Effector CD4-positive, alpha-beta T cell (primary cell): Measurements from ENCODE around the gene IPO9.
"Not testable (repeated sequence)": the region's sequence is repeated elsewhere in the genome, so short reads cannot be mapped to it uniquely, and the experiment has no call there.

Experiments used
- DNase-seq: peaks from one replicate; pipeline ENCODE4 v3.0.0-alpha.2; 2020

IPO9 gene

GRCh38 chr1:201849372-201850052 lies 20.6 kb downstream of the IPO9 start:
- DNase-seq = no peak

- DNase-seq = no peak
Measured at GRCh38 chr1:201850053-201850397, 21.1 kb downstream of the IPO9 start.

- DNase-seq = no peak
Measured at GRCh38 chr1:201851949-201852348, 23.0 kb downstream of the IPO9 start.

GRCh38 chr1:201856722-201857121 lies 27.8 kb downstream of the IPO9 start:
- not testable (repeated sequence) for DNase-seq

GRCh38 chr1:201859424-201859823 lies 30.5 kb downstream of the IPO9 start:
- DNase-seq = no peak

- no peak for DNase-seq
Measured at GRCh38 chr1:201861448-201861847, 32.5 kb downstream of the IPO9 start.

GRCh38 chr1:201870397-201870796 lies 41.4 kb downstream of the IPO9 start:
- DNase-seq = no peak

- no peak for DNase-seq
Measured at GRCh38 chr1:201874672-201875071, 45.7 kb downstream of the IPO9 start.

GRCh38 chr1:201876148-201876818 lies 47.3 kb downstream of the IPO9 start:
- no peak for DNase-seq

- no peak for DNase-seq
Measured at GRCh38 chr1:201877877-201878401, 49.0 kb downstream of the IPO9 start.

- no peak for DNase-seq
Measured at GRCh38 chr1:201880928-201881571, 52.1 kb downstream of the IPO9 start.

GRCh38 chr1:201881617-201882016 lies 52.7 kb downstream of the IPO9 start:
- no peak for DNase-seq

GRCh38 chr1:201882665-201883132 lies 53.7 kb downstream of the IPO9 start:
- DNase-seq = no peak

GRCh38 chr1:201883266-201883665 lies 54.3 kb downstream of the IPO9 start:
- DNase-seq = no peak

GRCh38 chr1:201883786-201884185 lies 54.8 kb downstream of the IPO9 start:
- DNase-seq = no peak

GRCh38 chr1:201884425-201884824 lies 55.5 kb downstream of the IPO9 start:
- no peak for DNase-seq

- DNase-seq = no peak
Measured at GRCh38 chr1:201885531-201886075, 56.6 kb downstream of the IPO9 start.

- no peak for DNase-seq
Measured at GRCh38 chr1:201886103-201886885, 57.3 kb downstream of the IPO9 start.

GRCh38 chr1:201887116-201887866 lies 58.3 kb downstream of the IPO9 start:
- no peak for DNase-seq

- no peak for DNase-seq
Measured at GRCh38 chr1:201888282-201889089, 59.5 kb downstream of the IPO9 start, which contains the start of gene SHISA4. SHISA4 (plus strand) TSS chr1:201888898; CDS start chr1:201888995, 97 bp downstream.
